Keratinocyte (primary cell): ENCODE data around the gene CFAP77. TPM values are rescaled to one million over a fixed set of nuclear protein-coding genes. Genes with fewer than 3 reads are reported as not detected.

Experiments
- DNase-seq: peaks from one replicate; pipeline ENCODE4 v3.0.0-alpha.2; 2011; ENCODE audit warnings: low read depth, missing footprints, low spot score
- FAIRE-seq: peaks from 2 replicates; lab custom pipeline; 2011; peaks lifted over from hg19 to GRCh38; lab: Jason Lieb, UNC
- H2AFZ ChIP-seq: 2 replicates; pipeline ENCODE4 v1.6.0; 2012; ENCODE audit warnings: low read length, control low read depth, inconsistent platforms; ENCODE audit not compliant: control insufficient read depth
- H3K27ac ChIP-seq: 2 replicates; pipeline ENCODE4 v1.5.1; 2011; ENCODE audit warnings: low read length; ENCODE audit not compliant: control insufficient read depth, insufficient read depth
- H3K27me3 ChIP-seq: 3 replicates; pipeline ENCODE4 v1.6.0; 2011; ENCODE audit warnings: low read length; ENCODE audit not compliant: control insufficient read depth, insufficient read depth; ENCODE audit errors: extremely low read depth
- H3K36me3 ChIP-seq, 2 experiments: 2 replicates in 1 of 2; 3 replicates in 1 of 2; pipeline ENCODE4 v1.5.1; 2011; ENCODE audit warnings: low read length in 2 of 2, mild to moderate bottlenecking in 1 of 2; ENCODE audit not compliant: control insufficient read depth in 2 of 2, insufficient read depth in 2 of 2; ENCODE audit errors: extremely low read depth in 1 of 2
- H3K4me1 ChIP-seq: 3 replicates; pipeline ENCODE4 v1.5.1; 2011; ENCODE audit warnings: low read length; ENCODE audit not compliant: control insufficient read depth, insufficient read depth; ENCODE audit errors: extremely low read depth
- H3K4me2 ChIP-seq: 3 replicates; pipeline ENCODE4 v1.6.0; 2011; ENCODE audit warnings: low read depth, low read length; ENCODE audit not compliant: control insufficient read depth, insufficient read depth; ENCODE audit errors: extremely low read depth
- H3K4me3 ChIP-seq, 3 experiments: fragments of 200-600 bp in 1 of 3; sonication (generic) in 1 of 3; 2 replicates in 2 of 3; 3 replicates in 1 of 3; pipeline ENCODE4 v1.5.1; 2011 to 2016; ENCODE audit warnings: low read length in 3 of 3, mild to moderate bottlenecking in 3 of 3, control low read depth in 2 of 3, inconsistent platforms in 1 of 3, low read depth in 1 of 3, mixed read lengths in 1 of 3, mixed run types in 1 of 3, moderate library complexity in 1 of 3; ENCODE audit not compliant: control insufficient read depth in 2 of 3, insufficient read depth in 2 of 3; ENCODE audit errors: extremely low read depth in 1 of 3
- H3K79me2 ChIP-seq: 2 replicates; pipeline ENCODE4 v1.6.0; 2012; ENCODE audit warnings: low read length; ENCODE audit not compliant: control insufficient read depth, insufficient read depth
- H3K9ac ChIP-seq: 3 replicates; pipeline ENCODE4 v1.6.0; 2011; ENCODE audit warnings: low read length; ENCODE audit not compliant: control insufficient read depth, insufficient read depth; ENCODE audit errors: extremely low read depth
- H3K9me1 ChIP-seq: 3 replicates; pipeline ENCODE4 v1.6.0; 2011; ENCODE audit warnings: low read length; ENCODE audit not compliant: control insufficient read depth, insufficient read depth; ENCODE audit errors: extremely low read depth
- H3K9me3 ChIP-seq: 2 replicates; pipeline ENCODE4 v1.5.1; 2012; ENCODE audit warnings: low read depth, low read length; ENCODE audit not compliant: control insufficient read depth
- H4K20me1 ChIP-seq: 3 replicates; pipeline ENCODE4 v1.6.0; 2011; ENCODE audit warnings: low read length; ENCODE audit not compliant: control insufficient read depth, insufficient read depth; ENCODE audit errors: extremely low read depth
- EZH2 ChIP-seq: IDR thresholded peaks from one replicate; pipeline ENCODE4 v1.6.1; 2012; ENCODE audit warnings: inconsistent platforms, mild to moderate bottlenecking, low read length, moderate library complexity
- dilution Hi-C: fragments of 300-500 bp; cut with MboI; formaldehyde crosslinking; loops from one replicate; pipeline ENCODE4 v1.7.0; 2020; ENCODE audit warnings: low sequenced_read_pairs; ENCODE audit not compliant: extremely low pct_ligation_motif_present
- polyA plus RNA-seq, 5 experiments: library from polyadenylated mRNA; depleted of rRNA in 3 of 5; stranded (reverse) in 3 of 5; stranded (forward) in 1 of 5; unstranded in 1 of 5; fragments of >200 nt; gene quantifications; 1 replicate in 1 of 5; 2 replicates in 3 of 5; 3 replicates in 1 of 5; pipeline versions ENCODE4 v1.2.1 to v1.2.3, GENCODE V29; 2011 to 2012; ENCODE audit warnings: missing spikeins in 2 of 5, low read depth in 1 of 5, low replicate concordance in 1 of 5
- TF ChIP-seq, protein P1 (sequence below), 3 experiments: IDR thresholded peaks in 1 of 3; conservative IDR thresholded peaks in 1 of 3; optimal IDR thresholded peaks in 1 of 3; 2 replicates in 2 of 3; 3 replicates in 1 of 3; pipeline versions ENCODE3 to v1.5.1; 2011; ENCODE audit warnings: low read length in 3 of 3, mild to moderate bottlenecking in 3 of 3, moderate library complexity in 2 of 3, control low read depth in 1 of 3, inconsistent platforms in 1 of 3; ENCODE audit not compliant: insufficient read depth in 2 of 3; ENCODE audit errors: extremely low read depth in 1 of 3

The CFAP77 gene
- polyA plus RNA-seq, 1 donor (not counting 4 experiments of a cell fraction or from before 2014, with no cell fraction given), result not detected

DNA sequence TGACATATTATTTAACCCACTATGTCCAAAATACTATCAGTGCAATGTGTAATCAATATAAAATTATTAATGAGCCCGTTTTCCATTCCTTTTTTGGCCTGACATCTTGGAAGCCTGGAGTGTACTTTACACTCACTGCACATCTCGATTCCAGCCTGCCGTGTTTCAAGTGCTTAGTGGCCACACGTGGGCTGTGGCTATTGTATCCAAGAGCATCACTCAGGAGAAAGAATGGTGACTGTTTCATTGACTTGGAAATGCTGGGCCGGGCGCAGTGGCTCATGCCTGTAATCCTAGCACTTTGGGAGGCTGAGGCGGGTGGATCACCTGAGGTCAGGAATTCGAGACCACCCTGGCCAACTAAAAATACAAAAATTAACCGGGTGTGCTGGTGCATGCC, 54.5 kb downstream of the CFAP77 start:
- TF ChIP-seq EZH2, result no peak
- TF ChIP-seq, protein P1, sequence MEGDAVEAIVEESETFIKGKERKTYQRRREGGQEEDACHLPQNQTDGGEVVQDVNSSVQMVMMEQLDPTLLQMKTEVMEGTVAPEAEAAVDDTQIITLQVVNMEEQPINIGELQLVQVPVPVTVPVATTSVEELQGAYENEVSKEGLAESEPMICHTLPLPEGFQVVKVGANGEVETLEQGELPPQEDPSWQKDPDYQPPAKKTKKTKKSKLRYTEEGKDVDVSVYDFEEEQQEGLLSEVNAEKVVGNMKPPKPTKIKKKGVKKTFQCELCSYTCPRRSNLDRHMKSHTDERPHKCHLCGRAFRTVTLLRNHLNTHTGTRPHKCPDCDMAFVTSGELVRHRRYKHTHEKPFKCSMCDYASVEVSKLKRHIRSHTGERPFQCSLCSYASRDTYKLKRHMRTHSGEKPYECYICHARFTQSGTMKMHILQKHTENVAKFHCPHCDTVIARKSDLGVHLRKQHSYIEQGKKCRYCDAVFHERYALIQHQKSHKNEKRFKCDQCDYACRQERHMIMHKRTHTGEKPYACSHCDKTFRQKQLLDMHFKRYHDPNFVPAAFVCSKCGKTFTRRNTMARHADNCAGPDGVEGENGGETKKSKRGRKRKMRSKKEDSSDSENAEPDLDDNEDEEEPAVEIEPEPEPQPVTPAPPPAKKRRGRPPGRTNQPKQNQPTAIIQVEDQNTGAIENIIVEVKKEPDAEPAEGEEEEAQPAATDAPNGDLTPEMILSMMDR (optimal IDR thresholded peaks at IDR 0.05 in 1 of 3, IDR thresholded peaks at IDR 0.05 in 1 of 3, conservative IDR thresholded peaks at IDR 0.05 in 1 of 3; ENCODE audit: extremely low read depth in 1 of 3, insufficient read depth in 2 of 3, low read length in 3 of 3), result no peak
- H3K27ac ChIP-seq, result no peak overlapping the region
- peaks cover 1% of the 10 kb centered on the region for H3K9me3 ChIP-seq
- H3K4me3 ChIP-seq, result no peak overlapping the region
- H2AFZ ChIP-seq, result no peak overlapping the region
- no peaks in the 10 kb centered on the region for H3K79me2 ChIP-seq
- H4K20me1 ChIP-seq, result peaks cover 2% of the 10 kb centered on the region
- dilution Hi-C loops, result no loop called here
- H3K4me2 ChIP-seq, result no peak overlapping the region
- peaks cover 18% of the 10 kb centered on the region for H3K27me3 ChIP-seq
- H3K9me1 ChIP-seq, result no peaks in the 10 kb centered on the region
- H3K36me3 ChIP-seq, result no peaks in the 10 kb centered on the region
- FAIRE-seq (no peak), DNase-seq (no peak)
- H3K4me1 ChIP-seq, result no peaks in the 10 kb centered on the region
- H3K9ac ChIP-seq, result no peak overlapping the region

DNA sequence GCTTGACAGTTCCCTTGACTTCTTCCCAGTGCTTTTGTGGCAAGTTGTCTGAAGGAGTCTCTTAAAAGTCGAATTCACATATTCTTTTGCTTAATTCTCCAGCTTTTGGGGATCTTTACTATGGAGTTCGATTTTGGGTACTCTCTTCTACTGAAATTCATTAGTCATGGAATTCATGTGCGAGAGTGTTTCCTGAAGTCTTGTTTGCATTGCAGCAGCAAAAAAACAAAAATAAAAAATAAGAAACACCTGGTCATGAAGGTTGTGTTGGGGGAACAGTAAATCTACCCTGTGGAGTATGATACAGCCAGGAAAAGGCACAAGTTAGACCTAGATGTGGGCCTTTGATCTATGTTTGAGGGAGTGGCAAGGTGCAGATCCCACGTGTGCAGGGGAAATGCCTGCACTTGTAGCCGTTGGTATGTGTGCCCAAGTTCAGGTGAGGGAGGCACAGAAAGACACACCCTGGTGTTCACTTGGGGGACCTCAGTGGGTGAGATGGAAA, 55.2 kb downstream of the CFAP77 start:
- Histone ChIP-seq H3K9ac (no peak overlapping the region), H2AFZ (no peak overlapping the region), H3K27me3 (peaks cover 18% of the 10 kb centered on the region), H3K4me1 (no peaks in the 10 kb centered on the region), H3K9me1 (no peaks in the 10 kb centered on the region), H3K4me3 (no peak overlapping the region), H3K9me3 (no peaks in the 10 kb centered on the region), H3K27ac (no peak overlapping the region), H3K36me3 (no peaks in the 10 kb centered on the region), H3K4me2 (no peak overlapping the region), H3K79me2 (no peaks in the 10 kb centered on the region), H4K20me1 (peaks cover 2% of the 10 kb centered on the region)
- no peak for TF ChIP-seq EZH2
- dilution Hi-C loops, result no loop called here
- FAIRE-seq (no peak), DNase-seq (no peak)

DNA sequence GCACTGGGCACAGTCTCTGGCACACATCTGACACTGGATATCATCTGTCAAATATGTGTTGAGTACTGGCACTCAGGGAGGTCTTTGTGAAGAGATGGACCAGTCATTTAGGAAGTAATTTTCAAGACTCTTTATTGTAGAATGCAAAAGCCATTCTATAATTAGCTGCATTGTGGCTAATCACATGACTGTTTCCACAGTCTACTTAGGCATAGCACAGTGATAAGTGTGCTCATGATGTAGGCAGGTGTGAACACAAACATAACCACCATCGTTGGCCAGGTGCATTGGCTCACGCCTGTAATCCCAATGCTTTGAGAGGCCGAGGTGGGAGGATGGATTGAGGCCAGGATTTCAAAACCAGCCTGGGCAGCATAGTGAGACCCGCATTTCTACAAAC, 62.2 kb downstream of the CFAP77 start:
- DNase-seq, result no peak

More for the DNA sequence above, 62.2 kb downstream of the CFAP77 start:
- Histone ChIP-seq H3K79me2 (no peaks in the 10 kb centered on the region), H3K9me3 (no peaks in the 10 kb centered on the region), H3K27ac (no peak overlapping the region), H3K9ac (no peak overlapping the region), H3K36me3 (no peaks in the 10 kb centered on the region), H3K9me1 (no peaks in the 10 kb centered on the region), H3K4me2 (no peak overlapping the region), H3K4me3 (no peak overlapping the region), H3K27me3 (peaks cover 21% of the 10 kb centered on the region), H4K20me1 (no peaks in the 10 kb centered on the region), H3K4me1 (no peaks in the 10 kb centered on the region), H2AFZ (no peak overlapping the region)
- TF ChIP-seq EZH2, result no peak
- TF ChIP-seq, protein P1 (optimal IDR thresholded peaks at IDR 0.05 in 1 of 3, IDR thresholded peaks at IDR 0.05 in 1 of 3, conservative IDR thresholded peaks at IDR 0.05 in 1 of 3; ENCODE audit: extremely low read depth in 1 of 3, insufficient read depth in 2 of 3, low read length in 3 of 3), result no peak
- dilution Hi-C loops, result no loop called here
- FAIRE-seq, result no peak
